Measurements from ENCODE around the gene EID2.

GRCh38 chr19:39563408-39563807, 23.4 kb upstream of the EID2 start:
- TF ChIP-seq POLR2AphosphoS5 (IDR thresholded peaks at IDR 0.05; ENCODE audit: low read depth, low read length) = no peak
- TF ChIP-seq EZH2phosphoT487 (IDR thresholded peaks at IDR 0.05; ENCODE audit: borderline replicate concordance, low read depth) = no peak
- no peak for TF ChIP-seq GABPA (IDR thresholded peaks at IDR 0.05; ENCODE audit: low read depth)
- no peak for TF ChIP-seq RXRA (IDR thresholded peaks at IDR 0.05; ENCODE audit: borderline replicate concordance, low read depth)
- no peak for TF ChIP-seq MXI1 (IDR thresholded peaks at IDR 0.05; ENCODE audit: low read depth, low read length)
- TF ChIP-seq CTCF (IDR thresholded peaks at IDR 0.05) = no peak
- no peak for TF ChIP-seq RAD21 (IDR thresholded peaks at IDR 0.05; ENCODE audit: low read length)
- TF ChIP-seq USF1 (IDR thresholded peaks at IDR 0.05; ENCODE audit: borderline replicate concordance, low read depth) = no peak
- TF ChIP-seq SIN3A (IDR thresholded peaks at IDR 0.05; ENCODE audit: borderline replicate concordance, low read depth, low read length) = no peak
- no peak for TF ChIP-seq YY1 (IDR thresholded peaks at IDR 0.05; ENCODE audit: low read depth)
- TF ChIP-seq GATA2 (CRISPR knock-in tag; IDR thresholded peaks at IDR 0.05) = no peak
- no peak for TF ChIP-seq MAX (IDR thresholded peaks at IDR 0.05; ENCODE audit: low read depth)
